T-helper 1 cell (primary cell): Measurements from ENCODE around the gene FZD2.

ENCODE experiments used
- DNase-seq, 5 donors: peaks; one replicate each; pipeline ENCODE4 v3.0.0-alpha.2; 2012 to 2020

FZD2 gene

GRCh38 chr17:44607836-44608690, 50.8 kb downstream of the FZD2 start:
- no peak for DNase-seq

- DNase-seq, result no peak
Observed at GRCh38 chr17:44608727-44609435, 51.6 kb downstream of the FZD2 start.

- DNase-seq, result no peak
Observed at GRCh38 chr17:44610331-44610730, 53.0 kb downstream of the FZD2 start.
